A673 (cell line): Measurements from ENCODE around the gene HYOU1. TPM values are rescaled to one million over a fixed set of nuclear protein-coding genes. Genes with fewer than 3 reads are reported as not detected.
A peak's percentile ranks its signal among the peaks of the same experiment; 100 is the strongest.

Experiments used
- BruUV-seq: library from RNA; stranded (reverse); fragments of 400-500 nt; replicated peaks from 2 replicates; lab custom pipeline; 2021; lab: Mats Ljungman, UMichigan
- CTCF ChIA-PET: fragments of 300-600 bp; sonication (Branson Sonifier 250); formaldehyde crosslinking; loops from one replicate; lab custom pipeline; 2022; ENCODE audit warnings: antibody characterized with exemption; lab: Charles Lee
- POLR2A ChIA-PET: fragments of 300-600 bp; sonication (Branson Sonifier 250); formaldehyde crosslinking; loops from one replicate; lab custom pipeline; 2022; ENCODE audit warnings: antibody characterized with exemption; ENCODE audit not compliant: low non-redundant PET; lab: Charles Lee
- DNase-seq: peaks from one replicate; pipeline ENCODE4 v3.0.0-alpha.2; 2015; ENCODE audit warnings: low spot score
- H3K27ac ChIP-seq: fragments of 200-600 bp; sonication (generic); 2 replicates; pipeline ENCODE4 v1.5.1; 2016; ENCODE audit warnings: mixed run types, low read depth, mild to moderate bottlenecking, mixed read lengths, antibody characterized with exemption, low read length; ENCODE audit not compliant: poor library complexity, severe bottlenecking
- H3K27me3 ChIP-seq: fragments of 200-600 bp; sonication (generic); replicated peaks from 2 replicates; pipeline ENCODE4 v1.6.1; 2017; ENCODE audit warnings: mixed run types, low read depth, mild to moderate bottlenecking, mixed read lengths, antibody characterized with exemption, low read length; ENCODE audit not compliant: insufficient read depth, poor library complexity
- H3K36me3 ChIP-seq: fragments of 200-600 bp; sonication (generic); 2 replicates; pipeline ENCODE4 v1.6.1; 2016; ENCODE audit warnings: mixed run types, mild to moderate bottlenecking, mixed read lengths, antibody characterized with exemption, low read length; ENCODE audit not compliant: insufficient read depth, poor library complexity, severe bottlenecking
- H3K4me1 ChIP-seq: fragments of 200-600 bp; sonication (generic); 2 replicates; pipeline ENCODE4 v1.6.1; 2017; ENCODE audit warnings: mixed run types, mild to moderate bottlenecking, mixed read lengths, antibody characterized with exemption, low read length; ENCODE audit not compliant: insufficient read depth, poor library complexity, severe bottlenecking
- H3K4me3 ChIP-seq: fragments of 200-600 bp; sonication (generic); 2 replicates; pipeline ENCODE4 v1.5.1; 2016; ENCODE audit warnings: low read depth, mixed run types, mild to moderate bottlenecking, mixed read lengths, low read length; ENCODE audit not compliant: poor library complexity, severe bottlenecking
- H3K9me3 ChIP-seq: fragments of 200-600 bp; sonication (generic); 2 replicates; pipeline ENCODE4 v1.6.1; 2016; ENCODE audit warnings: mixed run types, low read depth, mild to moderate bottlenecking, mixed read lengths, antibody characterized with exemption, low read length; ENCODE audit not compliant: poor library complexity, severe bottlenecking
- CTCF ChIP-seq: fragments of 300-800, 200-600 bp; sonication (generic); conservative IDR thresholded peaks from 2 replicates; pipeline ENCODE4 v1.5.1; 2017; ENCODE audit warnings: low read depth, mild to moderate bottlenecking, antibody characterized with exemption, low read length, moderate library complexity, mixed read lengths
- EZH2 ChIP-seq: fragments of 200-600 bp; sonication (generic); IDR thresholded peaks from 2 replicates; pipeline ENCODE4 v1.6.1; 2017; ENCODE audit warnings: borderline replicate concordance, low read depth, mild to moderate bottlenecking, mixed read lengths, antibody characterized with exemption, low read length; ENCODE audit not compliant: poor library complexity, severe bottlenecking
- intact Hi-C: fragments of 100-400 bp; cut with micrococcal nuclease; formaldehyde crosslinking; loops from one replicate; pipeline ENCODE4 v1.10.0; 2022; ENCODE audit not compliant: unreplicated experiment
- total RNA-seq: library from RNA; stranded (reverse); gene quantifications from 2 replicates; pipeline ENCODE4 v1.2.3, GENCODE V29; 2021

Gene HYOU1
- total RNA-seq, 1 experiment from 2014 or later, result 315 TPM

DNA sequence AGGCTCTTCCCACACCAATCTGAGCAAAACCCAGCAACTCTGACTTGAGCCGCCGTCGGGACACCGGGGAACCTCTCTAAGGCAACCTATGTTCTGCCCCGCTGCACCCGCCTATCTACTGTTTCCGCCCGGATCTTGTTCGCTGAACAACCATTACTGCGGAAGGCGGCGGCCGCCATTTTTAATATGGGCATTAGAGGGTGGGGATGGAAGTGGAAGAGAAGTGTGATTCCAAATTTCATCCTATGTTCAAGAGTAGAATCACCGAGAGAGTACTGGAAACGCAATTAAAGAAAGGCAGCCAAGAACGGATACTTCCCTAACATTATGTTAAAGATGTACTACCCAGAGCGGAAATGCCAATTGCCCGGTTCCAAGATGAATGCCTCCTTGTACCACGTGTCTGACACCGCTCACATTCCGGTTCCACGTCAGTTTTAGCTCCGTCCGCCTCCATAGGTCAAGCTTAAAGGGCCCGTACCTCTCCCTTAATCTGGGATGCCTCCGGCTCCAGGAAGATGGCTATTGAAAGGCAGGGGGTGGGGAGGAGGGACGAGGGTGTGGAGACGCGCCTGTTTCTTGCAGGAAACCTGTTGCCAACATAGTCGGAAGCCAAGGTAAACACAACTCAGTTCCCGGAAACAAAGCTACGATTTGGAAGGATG is 44.9 kb upstream of the HYOU1 start, which contains the start of gene DPAGT1:
Gene DPAGT1 (minus strand): TSS at position 95 of the 665 bp plus-strand sequence. CDS start 198 bp downstream, outside the sequence.
- TF ChIP-seq CTCF (no peak), EZH2 (no peak)
- Histone ChIP-seq H3K27ac (peak within 1 kb of the TSS; percentile 92), H3K9me3 (no peaks in the 10 kb centered on the region), H3K4me1 (peaks cover 20% of the 10 kb centered on the region), H3K36me3 (peaks cover 27% of the 10 kb centered on the region), H3K27me3 (no peaks in the 10 kb centered on the region), H3K4me3 (peak within 1 kb of the TSS; percentile 87)
- ChIA-PET CTCF (interaction anchor here (0.5 to 1.4 kb wide), 6 partner anchors 17 to 481 kb away, joined by 4 to 8 read pairs (median 6); partner anchors contain the start of gene HMBS), POLR2A (interaction anchor here (0.6 kb wide), 1 partner anchor 20 kb away, joined by 4 read pairs; the partner anchor contains the start of gene HINFP)
- BruUV-seq, result no TSS peak
- DNase-seq, result peak; percentile 99
- intact Hi-C loops, result loop anchor here (2.0 to 5.0 kb wide), 5 partner anchors 35 to 220 kb away; partner anchors contain the start of genes BCL9L, RPS25, TRAPPC4 and VPS11

DNA sequence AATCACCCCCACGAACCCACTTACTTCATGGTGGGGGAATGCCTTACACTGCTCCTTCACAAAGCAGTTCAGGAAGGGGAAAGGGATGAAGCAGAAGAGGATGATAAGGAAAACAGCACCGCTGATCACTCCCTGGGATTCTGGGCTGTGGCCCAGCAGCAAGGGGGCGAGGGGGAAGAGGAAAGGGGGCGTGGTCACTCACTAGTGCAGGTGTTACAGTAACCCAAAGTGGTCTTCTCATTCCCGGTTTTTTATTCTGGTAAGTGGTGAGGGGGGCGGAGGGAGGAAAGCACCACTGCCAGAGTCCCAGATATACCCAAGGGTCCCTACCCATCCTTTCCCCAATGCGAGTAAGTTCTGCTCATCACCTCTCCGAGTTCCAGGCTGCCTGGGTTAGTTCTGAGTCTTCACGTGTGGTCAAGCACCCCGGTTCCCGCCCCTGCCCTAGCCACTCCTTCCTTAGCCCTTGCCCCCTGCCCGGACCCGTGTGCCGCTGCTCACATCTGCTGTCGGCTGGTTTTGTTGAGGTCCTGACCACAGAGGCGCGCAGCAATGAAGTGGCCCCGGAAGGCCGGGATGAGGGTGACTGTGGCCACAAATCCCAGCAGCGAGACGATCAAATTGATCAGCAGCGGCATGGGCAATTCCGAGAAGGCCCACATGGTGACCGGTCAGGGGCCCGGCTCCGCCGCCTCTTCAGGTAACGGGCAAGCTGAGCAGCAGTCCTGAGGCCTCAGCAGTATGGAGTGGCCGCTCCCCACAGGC is 44.2 kb upstream of the HYOU1 start:
- CTCF ChIA-PET, result interaction anchor here (0.5 to 1.4 kb wide), 4 partner anchors 17 to 480 kb away, joined by 4 to 8 read pairs (median 6); partner anchors contain the start of gene HMBS
- intact Hi-C loops, result loop anchor here (5.0 kb wide), 4 partner anchors 34 to 221 kb away; partner anchors contain the start of genes BCL9L, RPS25, TRAPPC4 and VPS11
- Histone ChIP-seq H3K27ac (peak overlapping the region; percentile 92), H3K9me3 (no peaks in the 10 kb centered on the region), H3K4me1 (peaks cover 15% of the 10 kb centered on the region), H3K4me3 (peak overlapping the region; percentile 87), H3K36me3 (peaks cover 34% of the 10 kb centered on the region), H3K27me3 (no peaks in the 10 kb centered on the region)
- BruUV-seq, result TSS peak; percentile 38
- TF ChIP-seq CTCF (no peak), EZH2 (no peak)
- no peak for DNase-seq
- POLR2A ChIA-PET, result interaction anchor here (0.6 kb wide), 1 partner anchor 20 kb away, joined by 4 read pairs; the partner anchor contains the start of gene HINFP

DNA sequence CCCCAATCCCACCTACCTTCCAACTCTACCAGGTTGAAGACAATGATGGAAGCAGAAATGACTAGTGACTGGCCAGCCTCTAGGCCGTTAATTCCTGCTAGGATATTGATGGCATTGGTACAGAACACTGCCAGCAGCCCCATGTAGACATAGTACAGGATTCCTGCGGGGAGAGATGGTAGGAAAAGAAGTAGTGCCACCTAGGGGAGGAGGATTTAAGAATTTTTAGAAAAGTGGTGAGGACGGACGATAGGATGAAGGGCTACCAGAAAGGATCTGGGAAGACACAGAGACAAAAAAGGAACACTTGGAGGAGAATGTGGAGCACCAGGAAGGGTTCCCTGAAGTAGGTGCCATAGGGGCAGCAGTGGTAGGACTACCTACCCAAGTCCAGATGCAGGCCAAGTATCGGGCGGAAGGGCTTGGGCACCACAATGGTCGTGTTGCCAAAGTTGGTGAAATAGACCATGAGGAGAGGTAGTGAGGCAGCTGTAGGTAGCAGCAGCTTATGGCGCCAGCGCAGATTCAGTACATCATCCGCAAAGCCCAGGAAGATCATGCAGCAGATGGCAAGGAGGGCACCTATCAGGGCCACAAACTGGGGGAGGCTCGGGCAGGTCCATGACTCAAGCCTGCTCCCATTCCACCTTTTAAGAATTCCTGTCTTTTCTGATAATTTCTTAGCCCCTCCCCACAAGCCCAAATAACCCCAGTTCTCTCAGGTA is 43.4 kb upstream of the HYOU1 start:
- H3K4me1 ChIP-seq, result peaks cover 18% of the 10 kb centered on the region
- H3K27ac ChIP-seq, result peak overlapping the region; percentile 92
- H3K27me3 ChIP-seq, result no peaks in the 10 kb centered on the region
- peaks cover 35% of the 10 kb centered on the region for H3K36me3 ChIP-seq
- ChIA-PET POLR2A (no interaction called here), CTCF (no interaction called here)
- TF ChIP-seq EZH2, result no peak
- TF ChIP-seq CTCF, result peak; percentile 78
- H3K9me3 ChIP-seq, result no peaks in the 10 kb centered on the region
- intact Hi-C loops, result loop anchor here (5.0 kb wide), 4 partner anchors 33 to 222 kb away; partner anchors contain the start of genes BCL9L, RPS25, TRAPPC4 and VPS11
- BruUV-seq, result no TSS peak
- DNase-seq, result peak; percentile 87
- H3K4me3 ChIP-seq, result peak overlapping the region; percentile 87
